Measurements from ENCODE around the gene GPR35. TPM values are rescaled to one million over a fixed set of nuclear protein-coding genes. Genes with fewer than 3 reads are reported as not detected.
A peak's percentile ranks its signal among the peaks of the same experiment; 100 is the strongest.

The GPR35 gene
- total RNA-seq, 2 donors from 2014 or later, result 3.4 to 5.8 TPM

DNA sequence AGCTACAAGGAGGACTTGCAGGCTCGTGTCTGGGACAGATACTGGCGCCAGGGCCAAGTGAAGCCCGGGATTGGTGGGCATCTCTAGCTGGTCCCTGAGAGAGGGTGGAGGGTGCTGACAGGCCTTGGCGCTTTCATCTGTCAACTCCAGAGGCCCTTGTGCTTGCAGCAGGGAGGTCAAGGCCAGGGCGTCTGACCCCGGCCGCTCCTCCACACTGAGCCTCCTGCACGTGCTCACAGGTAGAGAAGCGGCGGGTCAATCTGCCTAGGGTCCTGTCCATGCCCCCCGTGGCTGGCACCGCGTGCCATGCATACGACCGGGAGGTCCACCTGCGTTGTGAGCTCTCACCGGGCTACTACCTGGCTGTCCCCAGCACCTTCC lies 29.2 kb upstream of the GPR35 start:
- Histone ChIP-seq H3K4me3 (peak overlapping the region; percentile 58), H3K9me3 (no peaks in the 10 kb centered on the region), H3K27ac (no peak overlapping the region), H3K27me3 (replicated peaks; ENCODE audit: insufficient read depth) (no peaks in the 10 kb centered on the region), H3K36me3 (peaks cover 19% of the 10 kb centered on the region), H3K4me1 (ENCODE audit: control insufficient read depth in 1 of 2, low read depth in 2 of 2) (peaks cover 9 to 33% of the 10 kb centered on the region in 2 donors)
- ATAC-seq (ENCODE audit: insufficient number of reproducible peaks, low FRiP score, low read depth) (no peak), DNase-seq (ENCODE audit: low spot score) (no peak)
- TF ChIP-seq, protein P1, sequence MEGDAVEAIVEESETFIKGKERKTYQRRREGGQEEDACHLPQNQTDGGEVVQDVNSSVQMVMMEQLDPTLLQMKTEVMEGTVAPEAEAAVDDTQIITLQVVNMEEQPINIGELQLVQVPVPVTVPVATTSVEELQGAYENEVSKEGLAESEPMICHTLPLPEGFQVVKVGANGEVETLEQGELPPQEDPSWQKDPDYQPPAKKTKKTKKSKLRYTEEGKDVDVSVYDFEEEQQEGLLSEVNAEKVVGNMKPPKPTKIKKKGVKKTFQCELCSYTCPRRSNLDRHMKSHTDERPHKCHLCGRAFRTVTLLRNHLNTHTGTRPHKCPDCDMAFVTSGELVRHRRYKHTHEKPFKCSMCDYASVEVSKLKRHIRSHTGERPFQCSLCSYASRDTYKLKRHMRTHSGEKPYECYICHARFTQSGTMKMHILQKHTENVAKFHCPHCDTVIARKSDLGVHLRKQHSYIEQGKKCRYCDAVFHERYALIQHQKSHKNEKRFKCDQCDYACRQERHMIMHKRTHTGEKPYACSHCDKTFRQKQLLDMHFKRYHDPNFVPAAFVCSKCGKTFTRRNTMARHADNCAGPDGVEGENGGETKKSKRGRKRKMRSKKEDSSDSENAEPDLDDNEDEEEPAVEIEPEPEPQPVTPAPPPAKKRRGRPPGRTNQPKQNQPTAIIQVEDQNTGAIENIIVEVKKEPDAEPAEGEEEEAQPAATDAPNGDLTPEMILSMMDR (IDR thresholded peaks at IDR 0.05), result no peak

DNA sequence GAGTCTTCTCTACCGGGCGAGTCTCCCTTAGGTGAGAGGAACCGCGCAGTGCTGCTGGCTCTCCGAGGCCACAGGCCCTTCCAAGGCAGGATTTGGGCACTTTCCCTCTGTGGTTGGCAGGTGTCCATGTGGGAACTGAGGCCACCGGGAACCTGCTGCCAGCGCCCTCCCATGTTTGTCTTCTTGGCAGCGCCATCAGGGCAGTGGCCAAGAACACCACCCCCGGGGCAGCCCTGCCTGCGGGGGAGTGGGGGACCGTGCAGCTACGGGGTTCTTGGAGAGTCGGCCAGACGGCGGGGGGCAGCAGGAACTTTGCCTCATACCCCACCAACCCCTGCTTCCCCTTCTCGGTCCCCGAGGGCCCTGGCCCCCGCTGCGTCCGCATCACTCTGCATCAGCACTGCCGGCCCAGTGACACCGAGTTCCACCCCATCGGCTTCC lies 28.8 kb upstream of the GPR35 start:
- H3K4me1 ChIP-seq (ENCODE audit: control insufficient read depth in 1 of 2, low read depth in 2 of 2), result peaks cover 9 to 33% of the 10 kb centered on the region in 2 donors
- no peaks in the 10 kb centered on the region for H3K9me3 ChIP-seq
- peak; percentile 31 for DNase-seq (ENCODE audit: low spot score)
- peak overlapping the region; percentile 58 for H3K4me3 ChIP-seq
- TF ChIP-seq, protein P1 (IDR thresholded peaks at IDR 0.05), result no peak
- no peaks in the 10 kb centered on the region for H3K27me3 ChIP-seq (replicated peaks; ENCODE audit: insufficient read depth)
- peak; percentile 44 for ATAC-seq (ENCODE audit: insufficient number of reproducible peaks, low FRiP score, low read depth)
- no peak overlapping the region for H3K27ac ChIP-seq
- H3K36me3 ChIP-seq, result peaks cover 14% of the 10 kb centered on the region

DNA sequence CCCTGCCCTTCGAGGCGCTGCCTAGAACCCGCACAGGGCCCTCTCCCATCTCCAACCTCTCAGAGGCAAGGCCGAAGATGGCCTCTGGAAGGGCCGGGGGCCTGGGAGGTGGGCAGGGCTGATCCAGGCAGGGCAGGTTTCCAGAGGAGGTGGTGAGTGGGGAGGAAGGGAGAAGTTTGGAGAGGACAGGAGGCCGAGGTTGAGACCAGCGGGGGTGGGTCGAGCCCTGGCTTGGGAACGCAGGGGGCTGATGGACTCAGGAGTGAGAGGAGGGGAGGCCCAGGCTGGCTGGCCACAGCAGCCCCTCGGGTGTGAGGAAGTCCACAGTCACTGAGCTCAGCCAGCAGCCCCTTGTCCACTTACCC lies 28.2 kb upstream of the GPR35 start:
- Histone ChIP-seq H3K27ac (no peak overlapping the region), H3K36me3 (peaks cover 10% of the 10 kb centered on the region), H3K9me3 (no peaks in the 10 kb centered on the region), H3K4me1 (ENCODE audit: control insufficient read depth in 1 of 2, low read depth in 2 of 2) (peaks cover 9 to 33% of the 10 kb centered on the region in 2 donors), H3K27me3 (replicated peaks; ENCODE audit: insufficient read depth) (no peaks in the 10 kb centered on the region), H3K4me3 (no peak overlapping the region)
- ATAC-seq (ENCODE audit: insufficient number of reproducible peaks, low FRiP score, low read depth) (no peak), DNase-seq (ENCODE audit: low spot score) (no peak)
- TF ChIP-seq, protein P1 (IDR thresholded peaks at IDR 0.05), result no peak

DNA sequence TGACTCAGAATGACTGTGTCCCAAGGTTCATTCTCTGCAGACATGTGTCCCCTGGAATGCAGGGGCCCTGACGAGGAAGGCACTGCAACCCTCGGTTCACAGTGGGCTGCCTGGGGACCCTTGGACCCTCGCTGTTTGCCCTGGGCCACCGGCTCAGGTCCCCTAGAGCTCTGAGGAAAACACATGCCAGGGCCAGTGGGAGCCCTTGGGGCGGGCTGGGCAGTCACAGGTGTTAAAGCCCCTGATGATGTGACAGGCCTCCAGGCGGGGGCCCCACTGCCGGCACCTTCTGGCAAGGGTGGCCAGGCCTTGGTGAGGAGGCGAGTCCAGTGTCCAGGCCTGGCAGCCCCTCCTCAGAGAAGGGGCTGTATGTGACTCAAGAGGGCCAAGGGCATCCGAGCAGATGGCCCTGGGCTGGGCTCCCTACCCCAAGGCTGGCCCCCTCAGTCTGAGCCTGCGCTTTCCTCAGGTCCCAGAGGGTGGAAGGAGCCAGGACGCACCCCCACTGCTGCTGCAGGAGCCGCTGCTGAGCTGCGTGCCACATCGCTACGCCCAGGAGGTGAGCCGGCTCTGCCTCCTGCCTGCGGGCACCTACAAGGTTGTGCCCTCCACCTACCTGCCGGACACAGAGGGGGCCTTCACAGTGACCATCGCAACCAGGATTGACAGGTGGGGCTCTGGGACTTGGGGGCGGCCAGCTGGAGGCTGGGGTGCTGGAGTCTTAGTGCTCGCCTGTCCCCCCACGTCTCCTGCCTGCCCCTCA lies 27.7 kb upstream of the GPR35 start:
- H3K36me3 ChIP-seq, result peaks cover 10% of the 10 kb centered on the region
- peaks cover 9 to 33% of the 10 kb centered on the region in 2 donors for H3K4me1 ChIP-seq (ENCODE audit: control insufficient read depth in 1 of 2, low read depth in 2 of 2)
- TF ChIP-seq, protein P1 (IDR thresholded peaks at IDR 0.05), result no peak
- ATAC-seq (ENCODE audit: insufficient number of reproducible peaks, low FRiP score, low read depth) (no peak), DNase-seq (ENCODE audit: low spot score) (no peak)
- H3K27me3 ChIP-seq (replicated peaks; ENCODE audit: insufficient read depth), result no peaks in the 10 kb centered on the region
- H3K27ac ChIP-seq, result no peak overlapping the region
- no peak overlapping the region for H3K4me3 ChIP-seq
- no peaks in the 10 kb centered on the region for H3K9me3 ChIP-seq

DNA sequence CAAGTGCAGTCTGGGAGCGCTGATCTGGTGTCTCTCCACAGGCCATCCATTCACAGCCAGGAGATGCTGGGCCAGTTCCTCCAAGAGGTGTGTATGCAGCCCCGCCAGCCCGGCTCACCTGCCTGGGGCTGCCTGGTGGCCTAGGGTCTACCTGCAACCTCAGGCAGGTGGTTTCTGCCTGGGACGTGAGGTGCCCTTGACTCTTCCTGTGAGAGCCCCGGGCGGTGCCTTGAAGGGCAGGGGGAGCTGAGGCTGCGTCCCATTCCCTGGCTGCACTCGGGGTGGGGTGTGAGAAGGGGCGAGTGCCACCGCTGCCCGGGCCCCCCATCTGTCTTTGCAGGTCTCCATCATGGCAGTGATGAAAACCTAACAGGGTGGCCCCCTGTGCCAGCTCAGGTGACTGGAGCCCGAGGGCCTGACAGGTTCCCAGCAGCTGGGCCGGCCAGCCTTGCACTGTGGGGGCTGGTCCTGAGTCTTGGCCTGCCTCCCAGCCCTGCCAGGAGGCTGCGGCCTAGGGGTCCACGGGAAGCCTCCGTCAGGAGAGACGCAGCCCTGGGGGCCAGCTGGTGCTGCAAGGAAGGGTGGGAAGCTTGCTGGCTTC lies 26.9 kb upstream of the GPR35 start:
- TF ChIP-seq, protein P1 (IDR thresholded peaks at IDR 0.05), result no peak
- H3K36me3 ChIP-seq, result peaks cover 10% of the 10 kb centered on the region
- peaks cover 9 to 33% of the 10 kb centered on the region in 2 donors for H3K4me1 ChIP-seq (ENCODE audit: control insufficient read depth in 1 of 2, low read depth in 2 of 2)
- ATAC-seq (ENCODE audit: insufficient number of reproducible peaks, low FRiP score, low read depth) (no peak), DNase-seq (ENCODE audit: low spot score) (no peak)
- no peaks in the 10 kb centered on the region for H3K27me3 ChIP-seq (replicated peaks; ENCODE audit: insufficient read depth)
- H3K4me3 ChIP-seq, result no peak overlapping the region
- no peak overlapping the region for H3K27ac ChIP-seq
- H3K9me3 ChIP-seq, result no peaks in the 10 kb centered on the region
